HL-60 (cell line): ENCODE data around the gene PRX.

Source experiments
- DNase-seq, 2 experiments: peaks; one replicate each; pipeline ENCODE4 v3.0.0-alpha.2; 2010 to 2020; ENCODE audit warnings: low read depth in 1 of 2, low spot score in 1 of 2
- H3K27ac ChIP-seq: fragments of 250-450 bp; sonication (Bioruptor Pico); replicated peaks from 2 replicates; pipeline ENCODE4 v1.5.1; 2020; ENCODE audit warnings: mild to moderate bottlenecking, moderate library complexity
- H3K27me3 ChIP-seq: fragments of 250-450 bp; sonication (Bioruptor Pico); 2 replicates; pipeline ENCODE4 v1.5.1; 2021; ENCODE audit warnings: mild to moderate bottlenecking, moderate library complexity; ENCODE audit not compliant: insufficient read depth, poor library complexity, severe bottlenecking
- H3K4me3 ChIP-seq: replicated peaks from 2 replicates; pipeline ENCODE4 v1.5.1; 2011; ENCODE audit warnings: mild to moderate bottlenecking, control low read depth, low read length; ENCODE audit not compliant: insufficient read depth
- CTCF ChIP-seq: IDR thresholded peaks from one replicate; pipeline ENCODE4 v1.5.1; 2011; ENCODE audit warnings: low read length, control low read depth, inconsistent platforms; ENCODE audit not compliant: insufficient read depth
- GABPA ChIP-seq: IDR thresholded peaks from 2 replicates; pipeline ENCODE4 v1.6.1; 2012; ENCODE audit warnings: low read depth
- POLR2AphosphoS5 ChIP-seq: IDR thresholded peaks from 2 replicates; pipeline ENCODE4 v1.6.1; 2012; ENCODE audit warnings: low read depth
- REST ChIP-seq: IDR thresholded peaks from 2 replicates; pipeline ENCODE4 v1.6.1; 2012; ENCODE audit warnings: low read depth; ENCODE audit not compliant: insufficient replicate concordance
- SPI1 ChIP-seq: IDR thresholded peaks from 2 replicates; pipeline ENCODE4 v1.6.1; 2012; ENCODE audit warnings: low read depth, mild to moderate bottlenecking, borderline replicate concordance

The PRX gene

GRCh38 chr19:40422748-40423566, 9.8 kb upstream of the PRX start:
- H3K4me3 ChIP-seq, result no peak overlapping the region
- TF ChIP-seq POLR2AphosphoS5 (no peak), GABPA (no peak), CTCF (no peak), REST (no peak), SPI1 (no peak)
- H3K27me3 ChIP-seq, result no peaks in the 10 kb centered on the region
- no peak for DNase-seq
- H3K27ac ChIP-seq, result no peak overlapping the region

- DNase-seq, result no peak
- TF ChIP-seq CTCF (no peak), REST (no peak), GABPA (no peak), SPI1 (no peak), POLR2AphosphoS5 (no peak)
- Histone ChIP-seq H3K27ac (no peak overlapping the region), H3K4me3 (no peak overlapping the region), H3K27me3 (no peaks in the 10 kb centered on the region)
These were observed 9.0 kb upstream of the PRX start for GRCh38 chr19:40421993-40422747.

- H3K27me3 ChIP-seq, result no peaks in the 10 kb centered on the region
- H3K4me3 ChIP-seq, result peak overlapping the region; percentile 71
- peak in 1 of 2 experiments; percentile 83 for DNase-seq
- TF ChIP-seq REST, result peak; percentile 13
- TF ChIP-seq CTCF, result peak; percentile 73
- TF ChIP-seq SPI1, result no peak
- TF ChIP-seq GABPA, result no peak
- peak; percentile 73 for TF ChIP-seq POLR2AphosphoS5
- H3K27ac ChIP-seq, result peak overlapping the region; percentile 84
These were observed 7.9 kb upstream of the PRX start for GRCh38 chr19:40420766-40421765.
